T-helper 2 cell treated with Interferon-gamma antibody and Interleukin-4, amounts not matched to agents 5 μg/mL and 100 μg/mL, for 36 hours (primary cell): ENCODE results near the gene UNK.

Experiments used
- DNase-seq: peaks from one replicate; pipeline ENCODE4 v3.0.0; 2021; ENCODE audit warnings: low spot score
- H3K27ac Mint-ChIP-seq: one replicate; pipeline ENCODE4 v1.8.0; 2021; ENCODE audit warnings: mild to moderate bottlenecking, mixed read lengths
- H3K27me3 Mint-ChIP-seq: one replicate; pipeline ENCODE4 v1.8.0; 2021; ENCODE audit warnings: low read depth, mixed read lengths
- H3K36me3 Mint-ChIP-seq: one replicate; pipeline ENCODE4 v1.8.0; 2021; ENCODE audit warnings: low read depth, mixed read lengths
- H3K4me1 Mint-ChIP-seq: one replicate; pipeline ENCODE4 v1.8.0; 2021; ENCODE audit warnings: low read depth, mixed read lengths
- H3K4me3 Mint-ChIP-seq: one replicate; pipeline ENCODE4 v1.8.0; 2022; ENCODE audit warnings: mild to moderate bottlenecking, moderate library complexity, mixed read lengths
- H3K9me3 Mint-ChIP-seq: one replicate; pipeline ENCODE4 v1.8.0; 2021; ENCODE audit warnings: mixed read lengths

The UNK gene

DNA sequence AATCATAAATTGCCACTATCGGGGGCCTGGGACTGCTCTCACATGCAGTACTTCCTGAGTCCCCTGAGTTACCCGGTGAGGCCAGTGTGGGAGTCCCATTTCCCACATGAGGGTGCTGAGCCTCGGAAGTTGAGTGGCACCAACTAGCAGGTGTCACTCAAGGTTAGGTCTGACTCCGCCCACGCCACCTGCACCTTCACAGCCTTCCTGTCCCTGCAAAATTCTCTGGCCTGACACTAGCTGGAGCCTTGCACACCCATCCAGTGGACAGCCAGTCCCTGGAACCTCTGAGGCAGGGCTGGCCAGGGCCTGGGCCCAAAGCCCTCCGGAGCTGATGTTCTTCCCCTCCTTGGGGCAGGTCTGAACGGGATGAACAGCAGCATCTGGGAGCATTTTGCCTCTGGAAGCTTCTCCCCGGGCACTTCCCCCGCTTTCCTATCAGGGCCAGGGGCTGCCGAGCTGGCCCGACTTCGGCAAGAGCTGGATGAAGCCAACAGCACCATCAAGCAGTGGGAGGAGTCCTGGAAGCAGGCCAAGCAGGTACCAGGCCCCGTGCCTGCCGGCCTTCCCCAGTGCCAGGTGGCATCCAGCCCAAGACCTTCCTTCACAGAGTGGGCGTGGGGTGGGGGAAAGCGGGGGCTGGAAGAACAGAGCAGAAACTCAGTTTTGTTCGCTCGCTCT lies 37.7 kb downstream of the UNK start:
- Mint-ChIP-seq H3K9me3 (no peaks in the 10 kb centered on the region), H3K36me3 (peaks cover 23% of the 10 kb centered on the region), H3K27ac (peak overlapping the region; percentile 5), H3K27me3 (no peaks in the 10 kb centered on the region), H3K4me3 (no peak overlapping the region), H3K4me1 (peaks cover 5% of the 10 kb centered on the region)
- no peak for DNase-seq

DNA sequence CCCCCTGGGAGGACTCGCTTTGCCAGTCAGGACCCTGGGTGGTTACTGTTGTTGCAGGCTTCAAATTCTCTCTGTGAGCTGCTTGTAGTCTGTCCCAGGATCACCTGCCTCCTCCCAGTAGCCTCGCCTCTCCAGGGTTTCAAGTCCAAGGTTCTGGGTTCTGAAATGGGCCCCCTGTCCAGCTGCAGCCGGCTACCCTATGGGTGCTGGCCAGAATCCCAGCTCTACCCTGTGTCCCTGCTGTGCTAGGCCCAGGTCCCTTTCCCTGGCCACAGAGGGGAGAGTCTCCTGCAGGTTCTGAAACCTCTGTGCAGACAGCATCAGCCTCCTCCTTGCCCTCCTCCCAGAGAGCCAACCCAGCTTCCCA lies 38.2 kb downstream of the UNK start:
- peaks cover 23% of the 10 kb centered on the region for H3K36me3 Mint-ChIP-seq
- no peak overlapping the region for H3K27ac Mint-ChIP-seq
- no peaks in the 10 kb centered on the region for H3K9me3 Mint-ChIP-seq

DNA sequence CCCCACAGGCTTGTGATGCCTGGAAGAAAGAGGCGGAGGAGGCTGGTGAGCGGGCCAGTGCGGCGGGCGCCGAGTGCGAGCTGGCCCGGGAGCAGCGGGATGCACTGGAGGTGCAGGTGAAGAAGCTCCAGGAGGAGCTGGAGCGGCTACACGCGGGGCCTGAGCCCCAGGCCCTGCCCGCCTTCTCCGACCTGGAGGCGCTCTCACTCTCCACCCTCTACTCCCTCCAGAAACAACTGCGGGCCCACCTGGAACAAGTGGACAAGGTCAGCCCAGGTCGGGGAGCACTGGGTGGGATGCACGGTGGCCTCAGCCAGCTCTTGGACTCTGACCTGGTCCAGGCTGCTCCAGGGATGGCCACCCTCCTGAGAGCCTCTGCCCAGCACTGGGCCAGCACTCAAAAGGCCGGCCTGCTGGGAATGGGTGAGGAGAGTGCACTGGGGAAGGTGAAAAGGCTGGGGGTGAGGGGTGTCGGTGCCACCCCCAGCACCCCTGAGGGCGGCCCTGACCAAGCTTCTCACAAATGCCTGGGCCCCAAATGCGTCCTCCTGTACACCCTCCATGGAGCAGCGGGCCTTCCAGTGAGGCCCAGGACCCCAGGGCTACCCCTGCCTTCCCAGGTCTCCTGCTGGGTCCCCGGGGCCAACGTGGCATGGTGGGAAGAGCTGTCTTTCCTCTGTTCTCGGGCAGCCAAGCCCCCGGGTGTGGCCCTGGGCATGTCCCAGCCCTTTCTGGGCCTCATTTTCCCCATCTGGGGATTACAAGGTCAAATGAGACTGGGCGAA lies 38.8 kb downstream of the UNK start:
- Mint-ChIP-seq H3K27ac (no peak overlapping the region), H3K36me3 (peaks cover 28% of the 10 kb centered on the region)

More for the DNA sequence above, 38.2 kb downstream of the UNK start:
- peaks cover 5% of the 10 kb centered on the region for H3K4me1 Mint-ChIP-seq
- H3K4me3 Mint-ChIP-seq: no peak overlapping the region
- no peaks in the 10 kb centered on the region for H3K27me3 Mint-ChIP-seq
- no peak for DNase-seq

DNA sequence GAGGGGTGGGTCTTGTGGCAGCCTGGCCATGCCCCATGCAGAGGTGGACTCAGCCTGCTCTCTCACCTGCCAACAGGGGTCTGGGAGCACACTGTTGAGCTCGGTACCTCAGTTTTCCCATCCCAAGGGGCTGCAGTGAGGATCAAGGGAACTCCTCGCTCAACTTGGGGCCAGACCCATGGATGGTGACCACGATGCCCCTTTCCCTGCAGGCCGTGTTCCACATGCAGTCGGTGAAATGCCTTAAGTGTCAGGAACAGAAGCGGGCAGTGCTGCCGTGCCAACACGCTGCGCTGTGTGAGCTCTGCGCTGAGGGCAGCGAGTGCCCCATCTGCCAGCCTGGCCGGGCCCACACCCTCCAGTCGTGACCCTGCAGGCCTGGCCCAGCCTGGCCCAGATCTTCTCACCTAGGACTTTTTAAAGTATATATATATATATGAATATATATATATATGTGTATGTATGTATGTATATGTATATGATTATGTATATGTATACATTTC lies 39.5 kb downstream of the UNK start:
- Mint-ChIP-seq H3K27ac (no peak overlapping the region), H3K36me3 (peaks cover 26% of the 10 kb centered on the region), H3K9me3 (no peaks in the 10 kb centered on the region), H3K4me3 (no peak overlapping the region), H3K4me1 (peaks cover 10% of the 10 kb centered on the region), H3K27me3 (no peaks in the 10 kb centered on the region)
- DNase-seq: no peak

More for the DNA sequence above, 38.8 kb downstream of the UNK start:
- DNase-seq: no peak
- Mint-ChIP-seq H3K9me3 (no peaks in the 10 kb centered on the region), H3K4me1 (peaks cover 10% of the 10 kb centered on the region), H3K27me3 (no peaks in the 10 kb centered on the region), H3K4me3 (no peak overlapping the region)

DNA sequence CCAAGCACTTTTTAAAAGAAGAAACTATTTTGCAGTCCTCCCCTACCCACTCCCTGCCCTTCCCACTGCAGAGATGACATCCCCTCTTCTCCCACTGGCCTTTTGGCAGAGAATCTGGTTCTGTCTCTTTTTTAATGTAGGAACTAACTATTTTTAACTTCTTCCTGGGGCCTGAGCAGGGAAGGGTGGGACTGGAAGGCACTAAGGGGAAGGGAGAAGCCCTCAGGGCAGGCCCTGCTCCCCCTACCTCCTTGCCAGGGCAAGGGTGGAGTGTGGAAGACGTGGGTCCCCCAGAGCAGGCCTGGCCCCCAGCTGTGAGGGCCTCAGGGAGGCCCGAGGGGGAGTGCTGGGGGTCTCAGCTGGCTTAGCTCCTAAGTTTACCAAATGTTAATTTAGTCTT lies 40.1 kb downstream of the UNK start:
- H3K4me3 Mint-ChIP-seq: no peak overlapping the region
- peaks cover 10% of the 10 kb centered on the region for H3K4me1 Mint-ChIP-seq
- H3K9me3 Mint-ChIP-seq: no peaks in the 10 kb centered on the region
- DNase-seq: no peak
- H3K27ac Mint-ChIP-seq: peak overlapping the region; percentile 15
- H3K36me3 Mint-ChIP-seq: peaks cover 21% of the 10 kb centered on the region
- no peaks in the 10 kb centered on the region for H3K27me3 Mint-ChIP-seq

DNA sequence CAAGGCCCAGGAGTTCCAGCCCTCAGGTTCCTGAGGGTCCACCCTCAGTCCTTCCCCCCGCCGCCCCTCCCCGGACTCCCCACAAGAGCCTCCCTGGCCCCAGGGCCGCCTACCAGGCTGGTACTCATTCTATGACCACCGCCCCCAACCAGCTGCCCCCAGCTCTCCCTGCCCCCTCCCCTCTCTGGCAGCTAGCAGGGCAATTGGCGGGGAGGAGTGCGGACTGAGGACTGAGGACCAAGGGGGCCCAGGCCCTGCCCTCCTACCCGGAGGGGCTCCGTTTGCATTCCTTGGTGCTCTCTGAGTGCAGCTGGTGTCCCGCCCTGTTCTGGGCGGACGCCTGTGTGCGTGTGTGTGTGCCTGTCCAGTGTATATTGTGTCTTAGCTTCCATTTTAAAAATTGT lies 40.5 kb downstream of the UNK start:
- DNase-seq: no peak
- no peak overlapping the region for H3K27ac Mint-ChIP-seq
- H3K9me3 Mint-ChIP-seq: no peaks in the 10 kb centered on the region
- H3K4me1 Mint-ChIP-seq: peaks cover 10% of the 10 kb centered on the region
- H3K27me3 Mint-ChIP-seq: no peaks in the 10 kb centered on the region
- H3K4me3 Mint-ChIP-seq: no peak overlapping the region
- peaks cover 19% of the 10 kb centered on the region for H3K36me3 Mint-ChIP-seq

DNA sequence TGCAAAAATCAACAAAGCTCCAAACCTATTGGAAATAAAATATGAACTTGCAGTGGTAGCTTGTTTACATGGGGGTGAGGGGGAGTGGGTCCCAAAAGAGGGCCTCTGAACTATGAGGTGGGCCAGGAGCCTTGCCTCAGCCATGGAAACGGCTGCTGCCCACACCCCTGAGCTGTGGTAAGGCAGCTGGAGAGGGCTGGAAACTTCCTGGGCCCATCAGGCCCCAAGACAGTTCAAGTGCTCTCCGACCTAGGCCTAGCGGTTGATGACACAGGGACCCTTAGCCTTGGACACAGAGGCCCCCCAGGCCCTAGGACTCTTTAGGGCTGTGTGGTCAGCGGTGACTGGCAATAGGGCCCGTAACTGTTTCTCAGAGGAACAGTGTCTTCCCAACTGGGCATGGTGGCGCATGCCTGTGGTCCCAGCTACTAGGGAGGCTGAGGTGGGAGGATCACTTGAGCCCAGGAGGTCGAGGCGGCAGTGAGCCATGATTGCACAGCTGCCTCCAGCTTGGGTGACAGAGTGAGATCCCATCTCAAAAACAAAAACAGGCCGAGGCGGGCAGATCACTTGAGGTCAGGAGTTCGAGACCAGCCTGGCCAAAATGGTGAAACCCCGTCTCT lies 41.3 kb downstream of the UNK start:
- Mint-ChIP-seq H3K4me3 (no peak overlapping the region), H3K27ac (no peak overlapping the region), H3K27me3 (no peaks in the 10 kb centered on the region), H3K36me3 (peaks cover 22% of the 10 kb centered on the region), H3K9me3 (no peaks in the 10 kb centered on the region), H3K4me1 (peaks cover 10% of the 10 kb centered on the region)
- no peak for DNase-seq

DNA sequence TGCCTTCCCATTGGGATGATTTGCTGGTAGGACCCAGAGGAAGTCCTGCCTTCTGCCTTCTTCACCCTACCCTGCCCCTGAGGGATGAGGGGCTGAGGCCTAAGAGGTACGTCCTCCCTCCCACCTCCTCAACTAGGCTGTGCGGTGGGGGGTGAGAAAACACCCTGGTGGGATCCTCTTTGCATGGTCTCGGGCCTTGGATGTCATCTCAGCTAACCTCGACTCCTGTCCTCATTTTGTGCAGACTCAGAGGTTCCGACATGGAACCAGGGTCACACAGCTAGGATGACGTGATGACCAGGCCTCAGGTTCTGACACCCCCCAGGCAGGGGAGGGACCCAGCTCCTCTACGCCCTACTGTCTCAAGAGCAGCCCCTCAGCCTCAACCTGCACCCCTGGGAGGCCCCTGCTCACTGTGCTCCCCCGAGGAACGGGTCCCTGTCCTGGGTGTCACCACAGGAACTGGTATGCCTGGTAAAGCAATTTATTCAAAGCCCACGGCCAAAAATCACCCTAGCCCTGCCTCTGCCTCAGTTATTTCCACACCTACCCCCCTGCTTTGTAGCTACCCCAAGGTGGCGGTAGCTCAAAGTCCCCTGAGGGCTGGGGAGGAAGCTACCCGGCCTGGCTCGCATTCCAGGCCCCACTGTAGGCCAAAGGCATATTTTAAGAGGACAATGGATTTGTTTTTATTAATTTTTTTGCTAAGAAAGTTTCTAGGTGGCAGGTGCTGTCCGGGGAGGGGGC lies 42.1 kb downstream of the UNK start:
- H3K9me3 Mint-ChIP-seq: no peaks in the 10 kb centered on the region
- H3K4me1 Mint-ChIP-seq: peaks cover 7% of the 10 kb centered on the region
- no peaks in the 10 kb centered on the region for H3K27me3 Mint-ChIP-seq
- DNase-seq: no peak
- H3K4me3 Mint-ChIP-seq: no peak overlapping the region
- peaks cover 17% of the 10 kb centered on the region for H3K36me3 Mint-ChIP-seq
- peak overlapping the region; percentile 19 for H3K27ac Mint-ChIP-seq

DNA sequence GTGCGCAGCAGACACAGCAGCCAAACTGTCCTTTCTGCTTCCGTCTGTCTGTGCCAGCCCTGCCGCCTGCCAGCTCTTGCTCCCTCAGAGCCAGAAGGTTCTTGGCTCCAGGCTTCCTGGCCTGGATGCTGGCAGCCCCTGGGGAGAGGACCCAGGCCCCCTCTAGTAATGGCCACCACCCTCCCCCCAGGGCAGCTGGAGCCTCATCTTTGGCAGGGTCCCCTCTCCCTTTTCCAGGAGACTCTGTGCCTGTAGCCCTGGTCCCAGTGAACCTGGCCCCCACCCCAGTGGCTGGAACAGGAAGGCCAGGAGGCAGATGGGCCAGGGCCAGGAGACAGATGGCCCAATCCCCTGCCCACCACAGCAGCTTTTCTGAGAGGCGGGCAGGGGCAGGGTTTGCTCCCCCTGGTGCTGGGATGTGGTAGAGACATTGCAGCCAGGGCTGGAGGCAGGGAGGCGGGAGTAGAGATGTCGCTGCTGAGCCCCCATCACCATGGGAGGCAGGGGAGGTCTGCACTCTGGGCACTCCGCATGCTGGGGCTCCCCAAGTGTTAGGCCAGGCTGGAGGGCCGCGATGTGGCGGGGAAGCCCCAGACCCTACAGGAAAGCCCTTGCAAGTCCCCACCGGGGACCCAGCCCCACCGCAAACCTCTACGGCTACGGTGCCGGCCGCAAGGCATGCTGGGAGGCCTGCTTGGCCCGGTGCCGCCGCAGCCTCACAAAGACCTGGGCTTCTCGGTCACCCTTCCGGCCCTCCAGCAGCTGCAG lies 42.9 kb downstream of the UNK start:
- H3K4me3 Mint-ChIP-seq: peak overlapping the region; percentile 59
- H3K27me3 Mint-ChIP-seq: no peaks in the 10 kb centered on the region
- peaks cover 12% of the 10 kb centered on the region for H3K4me1 Mint-ChIP-seq
- DNase-seq: peak; percentile 45
- peaks cover 23% of the 10 kb centered on the region for H3K36me3 Mint-ChIP-seq
- no peaks in the 10 kb centered on the region for H3K9me3 Mint-ChIP-seq
- peak overlapping the region; percentile 88 for H3K27ac Mint-ChIP-seq

DNA sequence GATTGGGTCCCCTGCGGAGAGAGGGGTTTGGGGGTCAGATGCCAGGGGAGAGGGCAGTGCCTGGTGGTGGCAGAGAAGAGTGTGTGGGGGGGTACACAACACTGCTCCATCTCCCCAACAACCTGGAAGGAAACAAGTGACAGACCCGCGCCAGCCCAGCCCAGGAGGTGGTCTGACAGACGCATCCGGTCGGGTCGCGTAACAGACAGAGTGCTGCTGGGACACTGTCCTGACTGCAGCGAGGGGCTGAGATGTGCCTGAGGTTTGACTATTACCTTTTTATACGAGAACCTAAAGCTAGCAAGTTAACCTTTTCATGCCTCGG lies 43.4 kb downstream of the UNK start:
- peak overlapping the region; percentile 88 for H3K27ac Mint-ChIP-seq
- peak overlapping the region; percentile 59 for H3K4me3 Mint-ChIP-seq
- no peaks in the 10 kb centered on the region for H3K9me3 Mint-ChIP-seq
- H3K27me3 Mint-ChIP-seq: no peaks in the 10 kb centered on the region
- H3K36me3 Mint-ChIP-seq: peaks cover 25% of the 10 kb centered on the region
- no peak for DNase-seq
- peaks cover 16% of the 10 kb centered on the region for H3K4me1 Mint-ChIP-seq

DNA sequence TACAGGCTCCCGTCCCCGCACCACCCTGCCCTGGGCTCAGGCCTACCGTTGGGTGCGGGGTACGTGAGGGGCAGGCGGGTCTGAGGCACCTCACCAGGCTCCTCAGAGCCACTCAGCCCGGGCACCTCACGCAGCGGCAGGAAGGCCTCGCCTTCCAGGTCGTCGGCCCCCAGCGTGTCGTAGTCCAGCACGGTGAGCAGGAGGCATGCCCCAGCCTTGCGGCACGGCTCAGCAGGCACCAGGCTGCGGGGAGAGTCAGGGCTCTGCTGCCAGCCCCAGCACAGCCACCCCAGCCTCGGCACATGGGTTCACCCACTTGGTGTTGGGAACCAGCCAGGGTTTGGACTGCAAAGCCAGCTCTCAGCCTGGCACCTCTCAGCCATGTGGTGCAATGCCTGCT lies 44.1 kb downstream of the UNK start:
- Mint-ChIP-seq H3K4me3 (no peak overlapping the region), H3K36me3 (peaks cover 31% of the 10 kb centered on the region), H3K4me1 (peaks cover 21% of the 10 kb centered on the region)

DNA sequence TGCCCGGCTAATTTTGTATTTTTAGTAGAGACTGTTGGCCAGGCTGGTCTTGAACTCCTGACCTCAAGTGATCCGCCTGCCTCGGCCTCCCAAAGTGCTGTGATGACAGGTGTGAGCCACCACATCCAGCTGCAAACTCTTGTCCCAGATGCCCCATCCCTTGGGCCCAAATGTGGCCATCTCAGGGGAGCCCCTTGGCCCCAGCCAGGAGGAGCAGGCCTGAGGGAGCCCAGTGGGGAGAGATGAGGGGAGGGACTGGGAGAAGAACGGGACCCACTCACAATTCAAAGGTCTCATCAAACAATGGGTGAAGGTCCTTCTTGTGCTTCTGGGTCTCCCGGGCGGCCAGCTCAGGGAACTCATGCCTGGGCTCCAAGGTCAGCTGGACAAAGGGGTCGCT lies 45.1 kb downstream of the UNK start:
- H3K27ac Mint-ChIP-seq: peak overlapping the region; percentile 31
- H3K9me3 Mint-ChIP-seq: no peaks in the 10 kb centered on the region
- H3K36me3 Mint-ChIP-seq: peaks cover 37% of the 10 kb centered on the region

More for the DNA sequence above, 44.1 kb downstream of the UNK start:
- no peak overlapping the region for H3K27ac Mint-ChIP-seq
- H3K9me3 Mint-ChIP-seq: no peaks in the 10 kb centered on the region
- H3K27me3 Mint-ChIP-seq: no peaks in the 10 kb centered on the region
- no peak for DNase-seq

More for the DNA sequence above, 45.1 kb downstream of the UNK start:
- DNase-seq: no peak
- H3K4me1 Mint-ChIP-seq: peaks cover 28% of the 10 kb centered on the region
- no peak overlapping the region for H3K4me3 Mint-ChIP-seq
- H3K27me3 Mint-ChIP-seq: no peaks in the 10 kb centered on the region
